Measurements from ENCODE around the gene CMTM7. TPM values are rescaled to one million over a fixed set of nuclear protein-coding genes. Genes with fewer than 3 reads are reported as not detected.

CMTM7 gene
- total and polyA plus RNA-seq, 10 of the 15 experiments (the other 5 are each of a cell fraction or from before 2014, with no cell fraction given), result 3.7 to 36.4 (median 14.7) TPM

GRCh38 chr3:32501783-32502117 lies 110.1 kb downstream of the CMTM7 start:
- H3K36me3 ChIP-seq (ENCODE audit: control insufficient read depth in 2 of 2, insufficient read depth in 2 of 2, low read length in 1 of 2), result no peaks in the 10 kb centered on the region
- peak overlapping the region; percentile 88 for H3K4me3 ChIP-seq
- intact Hi-C loops (cut with micrococcal nuclease; ENCODE audit: unreplicated experiment) (loop anchor here (5.0 kb wide), 1 partner anchor 79 kb away; no protein-coding TSS in a partner anchor), in situ Hi-C loops (cut with MboI) (loop anchor here (10.0 kb wide), 2 partner anchors 433 to 583 kb away; no protein-coding TSS in a partner anchor)
- no TSS peak for BruUV-seq (replicated peaks)
- H3K27ac ChIP-seq (ENCODE audit: control insufficient read depth, insufficient read depth), result peak overlapping the region; percentile 78
- TF ChIP-seq YY1 (IDR thresholded peaks at IDR 0.05; ENCODE audit: low read depth, low read length), result no peak
- TF ChIP-seq GABPA (IDR thresholded peaks at IDR 0.05; ENCODE audit: low read depth), result no peak
- TF ChIP-seq, protein P1, sequence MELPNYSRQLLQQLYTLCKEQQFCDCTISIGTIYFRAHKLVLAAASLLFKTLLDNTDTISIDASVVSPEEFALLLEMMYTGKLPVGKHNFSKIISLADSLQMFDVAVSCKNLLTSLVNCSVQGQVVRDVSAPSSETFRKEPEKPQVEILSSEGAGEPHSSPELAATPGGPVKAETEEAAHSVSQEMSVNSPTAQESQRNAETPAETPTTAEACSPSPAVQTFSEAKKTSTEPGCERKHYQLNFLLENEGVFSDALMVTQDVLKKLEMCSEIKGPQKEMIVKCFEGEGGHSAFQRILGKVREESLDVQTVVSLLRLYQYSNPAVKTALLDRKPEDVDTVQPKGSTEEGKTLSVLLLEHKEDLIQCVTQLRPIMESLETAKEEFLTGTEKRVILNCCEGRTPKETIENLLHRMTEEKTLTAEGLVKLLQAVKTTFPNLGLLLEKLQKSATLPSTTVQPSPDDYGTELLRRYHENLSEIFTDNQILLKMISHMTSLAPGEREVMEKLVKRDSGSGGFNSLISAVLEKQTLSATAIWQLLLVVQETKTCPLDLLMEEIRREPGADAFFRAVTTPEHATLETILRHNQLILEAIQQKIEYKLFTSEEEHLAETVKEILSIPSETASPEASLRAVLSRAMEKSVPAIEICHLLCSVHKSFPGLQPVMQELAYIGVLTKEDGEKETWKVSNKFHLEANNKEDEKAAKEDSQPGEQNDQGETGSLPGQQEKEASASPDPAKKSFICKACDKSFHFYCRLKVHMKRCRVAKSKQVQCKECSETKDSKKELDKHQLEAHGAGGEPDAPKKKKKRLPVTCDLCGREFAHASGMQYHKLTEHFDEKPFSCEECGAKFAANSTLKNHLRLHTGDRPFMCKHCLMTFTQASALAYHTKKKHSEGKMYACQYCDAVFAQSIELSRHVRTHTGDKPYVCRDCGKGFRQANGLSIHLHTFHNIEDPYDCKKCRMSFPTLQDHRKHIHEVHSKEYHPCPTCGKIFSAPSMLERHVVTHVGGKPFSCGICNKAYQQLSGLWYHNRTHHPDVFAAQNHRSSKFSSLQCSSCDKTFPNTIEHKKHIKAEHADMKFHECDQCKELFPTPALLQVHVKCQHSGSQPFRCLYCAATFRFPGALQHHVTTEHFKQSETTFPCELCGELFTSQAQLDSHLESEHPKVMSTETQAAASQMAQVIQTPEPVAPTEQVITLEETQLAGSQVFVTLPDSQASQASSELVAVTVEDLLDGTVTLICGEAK (IDR thresholded peaks at IDR 0.05; ENCODE audit: borderline replicate concordance), result no peak
- no peak for TF ChIP-seq SMAD1 (IDR thresholded peaks at IDR 0.05; ENCODE audit: low read depth, partially characterized antibody)
- no peak for TF ChIP-seq EZH2 (IDR thresholded peaks at IDR 0.05; ENCODE audit: borderline replicate concordance, control insufficient read depth, low read depth, low read length)
- no peak for TF ChIP-seq NBN (IDR thresholded peaks at IDR 0.05)
- TF ChIP-seq MTA3 (IDR thresholded peaks at IDR 0.05; ENCODE audit: borderline replicate concordance, low read length), result no peak
- 0 out of 2 replicates have a peak, but pooled peaks have one; percentile 3 for TF ChIP-seq ATF2 (IDR thresholded peaks at IDR 0.05; ENCODE audit: low read length)
- peaks cover 4% of the 10 kb centered on the region; the same call in 1 of the 2 replicates for H3K4me1 ChIP-seq (ENCODE audit: control insufficient read depth, insufficient read depth, low read length)
- peaks cover 16% of the 10 kb centered on the region for H3K79me2 ChIP-seq (ENCODE audit: control insufficient read depth, insufficient read depth, low read length)
- ChIA-PET POLR2A (interaction anchor here (0.6 to 1.3 kb wide), 7 partner anchors 14 to 131 kb away, joined by 3 to 8 read pairs (median 4); no protein-coding TSS in a partner anchor), RAD21 (ENCODE audit: unreplicated experiment) (interaction anchor here (0.6 to 3.3 kb wide), 17 partner anchors 8 to 1190 kb away, joined by 3 to 27 read pairs (median 4); partner anchors contain the start of genes CMTM7 and DYNC1LI1), SMC1A (ENCODE audit: uncharacterized antibody, unreplicated experiment) (interaction anchor here (0.9 to 6.0 kb wide), 19 partner anchors 9 to 282 kb away, joined by 3 to 61 read pairs (median 4); no protein-coding TSS in a partner anchor), CTCF (interaction anchor here (0.6 to 2.6 kb wide), 8 partner anchors 8 to 427 kb away, joined by 3 to 13 read pairs (median 4); no protein-coding TSS in a partner anchor)
- H3K4me2 ChIP-seq (ENCODE audit: control insufficient read depth, insufficient read depth), result peak overlapping the region; percentile 97
- H3K27me3 ChIP-seq (replicated peaks in 1 of 2; ENCODE audit: control insufficient read depth in 2 of 2, insufficient read depth in 2 of 2, low read length in 1 of 2), result no peaks in the 10 kb centered on the region
- peak overlapping the region; percentile 89 for H2AFZ ChIP-seq (ENCODE audit: control insufficient read depth, low read depth, low read length)
- no peaks in the 10 kb centered on the region for H4K20me1 ChIP-seq (ENCODE audit: control insufficient read depth, insufficient read depth)
- H3K9ac ChIP-seq (ENCODE audit: control insufficient read depth, insufficient read depth, low read length), result peak overlapping the region; percentile 83
- 0% methylated on average over 4 of the region's 4 CpGs for WGBS (ENCODE audit: insufficient coverage, insufficient replicate concordance, low lambda C conversion rate, missing lambda C conversion rate)
- DNase-seq (ENCODE audit: low read depth, low spot score), result no peak
- ATAC-seq, result no peak; the same call in 1 of the 3 replicates
- no peak for FAIRE-seq
- no peaks in the 10 kb centered on the region for H3K9me3 ChIP-seq (replicated peaks; ENCODE audit: control insufficient read depth, insufficient read depth, low read length)
